IPS-18c (cell line): Measurements from ENCODE around the gene POLR2M.

Source experiments
- H3K4me3 ChIP-seq: 2 replicates; pipeline ENCODE4 v1.7.0; 2013; ENCODE audit warnings: low read depth, mild to moderate bottlenecking, low read length, moderate library complexity; ENCODE audit not compliant: insufficient read depth
- H3K9me3 ChIP-seq: one replicate; pipeline ENCODE4 v1.6.1; 2013; ENCODE audit warnings: mild to moderate bottlenecking, low read length, moderate library complexity; ENCODE audit not compliant: control insufficient read depth, insufficient read depth

The POLR2M gene

DNA sequence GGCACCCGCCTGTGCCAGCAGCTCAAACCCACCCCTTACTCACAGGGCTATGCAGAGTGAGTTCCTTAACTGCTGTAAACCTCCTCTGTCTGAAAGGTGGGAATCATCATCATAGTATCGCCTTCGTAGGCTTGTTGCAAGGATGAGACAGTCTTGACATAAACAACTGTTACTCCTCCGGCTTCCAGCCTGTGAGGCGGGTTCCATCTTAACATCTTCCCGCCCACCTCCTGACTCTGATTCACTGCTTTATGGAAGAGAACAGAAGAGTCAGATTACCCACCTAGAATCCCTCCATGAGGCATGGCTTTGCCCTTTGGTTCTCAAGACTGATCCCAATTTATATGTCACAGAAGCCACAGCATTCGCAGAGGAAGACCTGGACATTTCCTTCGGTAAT is 21.9 kb downstream of the POLR2M start:
- H3K4me3 ChIP-seq: no peak overlapping the region
- no peaks in the 10 kb centered on the region for H3K9me3 ChIP-seq

DNA sequence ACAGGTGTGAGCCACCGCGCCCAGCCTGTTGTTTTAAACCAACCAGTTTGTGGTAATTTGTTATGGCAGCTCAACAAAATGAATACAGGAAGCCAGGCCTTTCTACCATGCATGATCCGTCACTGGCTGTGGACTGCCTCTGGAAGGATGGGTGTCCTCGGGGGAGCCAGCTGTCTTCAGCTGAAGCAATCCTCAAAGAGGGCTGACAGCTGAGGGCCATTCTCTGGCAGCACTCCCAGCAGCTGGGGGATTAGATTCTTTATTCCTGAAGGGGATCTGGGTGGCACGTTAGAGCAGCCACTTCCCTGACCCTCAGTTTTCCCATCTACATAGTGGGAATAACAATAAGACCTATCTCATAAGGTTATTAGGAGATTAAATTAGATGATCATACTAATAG is 24.4 kb downstream of the POLR2M start:
- Histone ChIP-seq H3K9me3 (no peaks in the 10 kb centered on the region), H3K4me3 (no peak overlapping the region)

DNA sequence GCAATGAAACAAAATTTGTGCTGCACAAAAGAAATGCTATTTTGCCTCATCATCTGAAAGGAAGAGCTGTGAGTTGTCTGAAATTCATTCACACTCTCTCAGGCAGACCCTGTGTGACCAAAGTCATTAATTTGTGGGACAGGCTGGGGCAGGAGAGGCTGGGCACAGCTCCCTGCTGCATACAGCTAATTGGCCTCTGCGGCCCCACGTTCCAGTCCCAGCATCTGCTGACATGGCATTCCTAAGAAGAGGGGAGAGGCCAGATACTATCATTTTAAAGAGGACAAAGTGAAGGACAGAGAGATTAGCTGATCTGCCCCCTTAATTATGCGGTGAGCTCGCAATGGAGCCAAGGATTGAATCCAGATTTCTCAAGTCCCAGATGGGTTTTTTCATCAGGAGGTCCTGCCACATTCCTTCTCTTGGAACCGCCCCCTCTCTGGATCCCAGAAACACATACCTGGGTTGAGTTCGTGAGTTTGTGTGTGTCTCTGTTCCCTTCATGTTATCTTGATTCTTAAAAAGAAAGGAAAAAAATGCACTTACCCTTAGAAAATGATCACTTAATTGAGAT is 25.1 kb downstream of the POLR2M start:
- H3K4me3 ChIP-seq: no peak overlapping the region
- no peaks in the 10 kb centered on the region for H3K9me3 ChIP-seq

DNA sequence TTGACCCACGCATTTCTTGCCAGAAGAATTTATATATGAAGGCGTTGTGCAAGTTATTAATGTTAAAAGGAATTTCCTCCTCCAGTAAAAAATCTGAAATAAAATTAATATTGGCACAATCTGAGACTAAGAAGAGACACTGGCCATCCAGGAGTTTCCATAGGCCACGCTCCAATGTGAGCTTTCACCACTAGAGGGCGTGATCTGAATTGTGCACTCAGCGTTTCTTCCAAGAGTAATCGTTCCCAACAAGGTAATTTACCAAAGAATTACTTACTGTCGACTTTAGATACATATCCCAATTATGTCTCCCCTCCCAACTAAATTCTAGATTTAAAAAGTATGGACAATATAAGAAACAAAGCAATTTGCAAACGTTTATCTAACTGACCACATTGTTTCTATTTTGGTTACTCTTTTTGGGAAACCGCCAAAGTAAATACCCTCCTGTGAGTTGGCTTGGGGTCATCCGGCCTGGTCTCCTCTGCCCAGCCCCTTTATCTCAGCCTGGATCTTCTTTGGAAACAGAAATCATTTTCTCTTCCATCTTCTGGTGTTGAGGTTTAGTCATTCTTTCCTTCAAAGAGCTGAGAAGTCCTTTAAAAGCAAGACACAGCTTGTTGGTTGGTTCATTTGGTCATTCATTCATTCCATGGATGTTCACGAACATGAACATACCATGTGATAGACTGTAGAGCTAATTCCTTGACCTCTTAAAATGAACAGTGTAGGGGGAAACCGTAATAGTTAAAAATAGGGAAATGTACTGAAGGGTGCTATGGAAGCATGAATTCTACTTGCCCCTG is 26.2 kb downstream of the POLR2M start:
- H3K4me3 ChIP-seq: no peak overlapping the region
- H3K9me3 ChIP-seq: peaks cover 2% of the 10 kb centered on the region

DNA sequence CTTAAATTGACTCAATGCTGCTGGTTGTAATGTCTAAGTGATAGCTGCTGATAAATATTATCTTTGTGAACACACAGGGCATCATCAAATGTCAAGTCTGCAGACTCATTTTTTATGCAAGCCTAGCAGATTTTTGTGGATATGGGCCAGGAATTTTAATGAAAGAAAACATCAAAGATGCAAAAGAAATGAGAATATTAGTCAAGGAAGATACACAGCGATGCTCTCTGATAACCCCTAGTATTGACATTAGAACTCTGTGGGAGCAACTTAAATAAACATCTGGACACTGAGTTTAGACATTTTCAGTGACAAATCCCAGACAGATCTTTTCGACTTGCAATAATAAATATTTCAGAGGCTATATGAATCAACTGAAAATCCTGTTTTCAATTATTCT is 28.3 kb downstream of the POLR2M start:
- Histone ChIP-seq H3K9me3 (peaks cover 2% of the 10 kb centered on the region), H3K4me3 (no peak overlapping the region)

DNA sequence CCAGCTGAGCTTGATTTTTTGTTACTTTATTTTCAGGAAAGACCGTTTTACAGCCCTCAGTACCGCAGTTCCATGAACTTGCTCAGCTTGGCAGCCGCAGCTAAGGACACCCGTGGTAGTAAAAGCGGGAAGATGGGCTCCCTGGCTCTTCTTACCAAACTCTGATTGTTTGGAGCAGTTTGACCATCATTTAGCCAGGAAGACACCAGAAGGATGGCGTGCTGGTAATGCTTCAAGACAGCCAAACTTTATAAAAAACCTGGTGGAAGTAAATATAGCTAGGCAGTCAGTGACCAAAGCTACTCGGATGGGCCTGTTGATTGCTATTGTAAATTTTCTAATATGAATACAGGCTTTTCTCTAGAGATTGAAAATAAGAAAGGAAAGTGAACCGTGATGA is 28.9 kb downstream of the POLR2M start:
- H3K4me3 ChIP-seq: no peak overlapping the region
- H3K9me3 ChIP-seq: peaks cover 2% of the 10 kb centered on the region

DNA sequence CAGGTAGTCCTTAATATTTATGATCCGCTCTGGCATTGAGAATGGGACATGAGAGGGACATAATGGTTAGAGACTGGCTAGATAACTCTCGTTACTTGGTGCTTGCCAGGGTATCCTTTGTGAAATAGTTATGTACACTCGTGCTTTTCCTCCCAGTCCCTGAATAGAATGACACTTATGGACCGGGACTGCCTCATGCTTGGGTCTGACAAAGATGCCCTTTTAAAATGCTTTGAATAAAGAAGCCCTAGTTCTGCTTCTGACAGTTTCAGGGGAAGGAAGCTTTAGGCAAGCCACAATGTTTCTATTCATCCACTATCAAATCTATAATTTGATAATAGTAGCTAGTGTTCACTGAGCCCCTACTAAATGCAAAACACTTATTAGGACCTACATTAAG is 29.4 kb downstream of the POLR2M start:
- peaks cover 2% of the 10 kb centered on the region for H3K9me3 ChIP-seq
- no peak overlapping the region for H3K4me3 ChIP-seq

DNA sequence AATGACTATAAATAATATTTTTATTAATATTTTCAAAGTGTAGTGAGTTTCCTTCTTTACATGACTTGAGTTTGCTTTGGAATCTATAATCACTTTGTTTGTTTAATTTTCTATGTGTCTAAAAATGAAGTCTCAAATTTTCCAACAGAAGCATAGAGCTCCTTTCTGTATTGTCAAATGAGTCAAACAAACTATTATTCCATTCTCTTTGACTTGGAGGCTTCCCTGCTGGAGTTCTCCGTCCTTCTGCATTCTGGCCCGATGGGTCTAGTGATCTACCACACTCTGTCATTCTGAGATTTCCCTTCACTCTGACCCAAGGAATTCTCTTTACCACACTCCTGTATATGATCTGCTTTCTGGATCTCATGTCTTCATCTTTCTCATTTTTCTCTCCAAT is 30.1 kb downstream of the POLR2M start:
- Histone ChIP-seq H3K9me3 (peaks cover 2% of the 10 kb centered on the region), H3K4me3 (no peak overlapping the region)

DNA sequence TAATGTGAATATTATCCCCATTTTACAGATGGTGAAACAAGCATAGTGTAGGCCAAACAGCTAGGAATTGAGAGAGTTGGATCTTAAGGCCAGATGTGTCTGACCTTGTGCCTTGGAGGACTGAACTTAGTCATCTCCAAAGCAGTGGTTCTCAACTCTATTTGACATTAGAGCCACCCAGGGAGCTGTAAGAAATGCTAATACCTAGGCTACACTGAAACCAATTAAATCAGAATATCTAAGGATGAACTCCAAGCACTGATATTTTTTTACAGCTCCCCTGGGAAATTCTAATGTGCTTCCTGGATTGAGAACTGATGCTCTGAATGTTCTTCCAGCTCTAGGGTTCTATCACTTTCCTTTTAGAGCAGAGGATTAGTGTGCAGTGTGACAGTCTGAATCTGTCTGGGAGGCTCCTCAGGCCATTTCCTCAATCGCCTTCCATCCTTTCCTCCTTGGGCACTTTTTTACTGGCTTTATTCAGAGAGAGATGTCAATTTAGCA is 32.3 kb downstream of the POLR2M start:
- peaks cover 2% of the 10 kb centered on the region for H3K9me3 ChIP-seq

DNA sequence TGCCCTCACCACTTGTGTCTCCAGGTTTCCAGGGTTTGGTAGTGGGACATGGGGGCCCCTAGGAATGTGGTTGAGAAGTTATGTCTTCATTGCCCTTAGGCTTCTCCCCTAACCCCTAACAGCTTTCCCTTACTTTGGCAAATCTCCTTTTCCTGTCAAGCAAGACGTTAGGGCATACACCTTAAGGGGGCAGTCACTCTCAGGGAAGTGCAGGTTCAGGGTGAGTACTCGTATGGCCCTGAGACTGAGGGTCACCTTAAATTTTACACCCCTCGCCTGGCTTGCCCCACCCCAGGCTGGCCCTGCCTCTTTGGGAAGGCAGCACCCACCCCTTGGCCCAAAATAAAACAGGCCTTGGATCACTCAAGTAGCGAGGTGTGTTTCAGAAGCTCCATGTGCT is 33.5 kb downstream of the POLR2M start:
- H3K9me3 ChIP-seq: peaks cover 2% of the 10 kb centered on the region
- no peak overlapping the region for H3K4me3 ChIP-seq

More for the DNA sequence above, 32.3 kb downstream of the POLR2M start:
- no peak overlapping the region for H3K4me3 ChIP-seq

DNA sequence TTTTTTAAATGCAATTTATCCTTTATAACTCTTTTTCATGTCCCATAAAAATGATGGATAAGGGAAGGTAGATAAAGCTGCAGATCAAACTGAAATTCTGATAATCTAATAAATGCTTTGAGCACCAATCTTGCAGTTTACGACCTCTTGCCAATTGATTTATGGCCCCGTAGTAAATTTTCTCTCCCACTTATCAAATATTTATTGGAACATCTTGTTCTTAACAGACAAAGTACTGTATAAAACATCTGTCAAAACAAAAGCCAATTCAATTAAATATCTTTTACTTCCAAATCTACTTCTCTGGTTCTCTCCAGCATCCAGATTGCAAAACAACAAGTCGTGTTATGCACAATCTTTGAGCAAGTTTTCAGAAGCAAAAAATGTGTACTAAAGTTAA is 34.6 kb downstream of the POLR2M start:
- Histone ChIP-seq H3K4me3 (no peak overlapping the region), H3K9me3 (peaks cover 2% of the 10 kb centered on the region)

DNA sequence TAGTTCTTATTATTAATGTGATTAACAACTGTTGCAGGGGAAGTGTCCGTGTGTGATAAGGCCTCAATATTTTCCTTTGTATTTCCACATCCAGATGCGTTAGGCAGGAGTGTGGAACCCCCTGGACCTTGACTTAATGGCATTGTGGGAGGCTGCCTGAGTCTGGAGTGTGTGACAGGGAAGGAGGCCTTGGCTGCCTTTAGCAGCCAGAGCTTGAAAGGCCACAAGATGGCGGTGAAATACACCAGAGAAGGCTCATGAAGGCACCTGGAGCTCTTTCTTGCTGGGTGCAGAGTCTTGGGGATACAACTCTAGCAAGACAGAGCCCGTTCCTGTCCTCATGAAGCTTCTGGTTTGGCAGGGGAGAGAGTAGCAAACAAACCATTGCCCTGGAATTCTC is 36.9 kb downstream of the POLR2M start:
- Histone ChIP-seq H3K9me3 (no peaks in the 10 kb centered on the region), H3K4me3 (no peak overlapping the region)

DNA sequence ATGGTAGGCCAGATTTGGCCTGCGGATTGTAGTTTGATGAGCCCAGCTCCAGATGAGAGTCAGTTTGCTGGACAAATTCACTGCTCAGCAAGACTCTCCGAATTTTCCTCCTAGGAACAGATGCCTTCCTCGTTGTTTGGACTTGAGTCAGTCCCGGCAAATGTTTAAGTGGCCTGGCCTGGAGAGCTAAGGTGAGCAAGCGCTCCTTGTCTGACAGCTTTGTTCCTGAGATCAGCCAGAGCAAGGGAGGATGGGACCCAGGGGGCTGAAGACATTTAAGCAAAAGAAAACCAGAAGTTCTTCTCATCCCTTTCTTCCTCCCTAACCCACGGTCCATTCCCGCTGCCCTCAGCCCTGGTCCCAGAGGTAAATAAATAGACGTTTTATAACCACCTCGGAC is 40.3 kb downstream of the POLR2M start:
- H3K9me3 ChIP-seq: no peaks in the 10 kb centered on the region
- H3K4me3 ChIP-seq: no peak overlapping the region

DNA sequence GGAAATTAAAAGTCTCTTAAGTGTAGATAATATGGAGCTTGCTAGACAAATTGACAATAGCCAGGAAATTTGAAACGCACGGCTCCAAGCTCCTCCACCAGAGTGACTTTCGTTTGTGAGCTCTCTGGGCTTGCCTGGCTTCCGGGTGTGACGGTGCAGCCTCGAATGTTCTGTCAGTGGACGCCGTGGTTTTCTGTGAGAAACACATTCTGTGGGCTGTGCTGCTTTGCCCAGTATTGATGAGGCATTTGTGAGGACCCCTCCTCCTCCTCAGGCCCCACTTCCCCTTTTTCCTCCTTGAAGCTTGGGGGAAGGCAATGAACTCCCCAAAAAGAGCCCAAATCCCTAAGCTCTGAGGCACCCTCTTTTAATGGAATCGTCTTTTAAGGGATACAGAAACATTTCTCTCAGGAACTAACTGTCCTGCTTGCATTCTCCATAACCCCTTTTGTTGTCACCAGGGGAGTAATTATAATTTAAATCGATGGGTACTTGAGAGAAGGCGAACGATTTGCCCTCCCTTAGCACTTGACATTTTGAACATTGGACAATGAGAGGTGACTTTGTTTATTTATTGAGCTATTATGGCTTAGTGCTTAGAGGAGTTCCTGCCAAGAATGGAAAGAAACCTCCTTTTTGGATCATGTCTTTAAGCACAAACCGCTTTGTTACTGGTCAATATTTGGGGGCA is 40.8 kb downstream of the POLR2M start:
- Histone ChIP-seq H3K9me3 (no peaks in the 10 kb centered on the region), H3K4me3 (no peak overlapping the region)

DNA sequence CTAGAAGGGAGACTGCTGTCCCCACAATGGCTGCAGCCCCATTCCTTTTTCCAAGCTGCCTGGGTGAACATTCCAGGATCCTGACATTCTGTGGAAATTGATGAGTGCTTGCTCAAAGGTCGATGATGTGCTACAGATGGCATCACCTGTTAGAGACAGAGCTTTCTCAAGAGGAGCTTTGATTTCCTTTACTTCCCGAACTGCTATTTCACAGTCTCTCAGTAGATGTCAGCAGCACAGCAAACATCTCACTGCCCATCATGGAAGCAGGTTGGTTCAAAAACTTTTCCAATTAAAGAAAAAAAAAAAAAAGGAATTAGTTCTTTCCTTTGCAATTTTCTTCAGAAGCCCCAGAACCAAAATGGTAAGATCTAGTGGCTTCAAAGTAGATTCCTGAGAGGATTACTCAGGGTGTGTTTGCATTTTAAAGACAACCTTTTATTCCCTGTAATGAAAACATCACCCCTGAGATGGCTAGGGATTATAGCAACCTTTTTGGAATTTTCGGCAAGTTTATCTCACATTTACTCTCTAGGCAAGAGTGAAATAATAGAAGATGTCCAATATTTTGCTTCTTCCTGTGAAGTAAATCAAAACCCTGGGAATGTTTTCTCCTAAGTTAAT is 44.8 kb downstream of the POLR2M start:
- Histone ChIP-seq H3K4me3 (no peak overlapping the region), H3K9me3 (no peaks in the 10 kb centered on the region)

DNA sequence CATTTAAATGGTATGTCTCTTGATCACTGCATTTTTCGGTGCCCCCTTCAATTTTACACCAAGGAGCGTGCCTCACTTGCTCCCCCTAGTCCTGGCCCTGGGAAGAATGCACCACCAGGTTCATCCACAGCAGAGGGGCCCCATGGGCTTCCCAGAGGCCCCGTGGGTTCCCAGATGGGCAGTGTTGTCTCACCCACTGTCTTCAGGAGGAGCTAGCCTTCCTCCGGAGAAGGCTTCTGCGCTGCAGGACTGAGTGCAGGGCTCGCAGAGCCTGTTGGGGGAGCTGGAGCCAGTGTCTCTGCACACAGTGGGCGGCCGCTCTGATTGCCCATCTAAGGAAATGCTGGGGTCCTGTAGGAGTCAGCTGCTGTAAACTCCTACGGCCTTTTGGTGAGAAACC is 45.9 kb downstream of the POLR2M start:
- Histone ChIP-seq H3K9me3 (no peaks in the 10 kb centered on the region), H3K4me3 (no peak overlapping the region)

DNA sequence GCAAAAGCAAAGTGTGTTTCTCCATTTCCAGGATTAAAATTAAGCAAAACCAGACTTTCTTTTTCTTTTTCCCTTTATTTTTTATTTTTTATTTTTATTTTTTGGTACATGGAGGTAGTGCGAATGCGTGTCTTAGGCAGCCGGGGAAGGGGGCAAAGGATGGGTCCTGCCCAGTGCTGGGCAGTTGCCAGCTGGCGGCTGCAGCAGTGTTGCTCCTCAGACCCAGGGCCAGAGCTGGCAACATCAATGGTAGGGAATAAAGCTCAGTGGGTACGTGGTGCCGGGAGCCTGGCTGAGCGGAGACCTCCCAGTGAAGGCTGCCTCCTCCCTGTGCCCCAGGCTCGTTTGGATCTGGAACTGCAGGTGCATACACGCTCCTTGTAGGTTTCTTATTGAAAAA is 46.3 kb downstream of the POLR2M start:
- no peak overlapping the region for H3K4me3 ChIP-seq
- H3K9me3 ChIP-seq: no peaks in the 10 kb centered on the region

DNA sequence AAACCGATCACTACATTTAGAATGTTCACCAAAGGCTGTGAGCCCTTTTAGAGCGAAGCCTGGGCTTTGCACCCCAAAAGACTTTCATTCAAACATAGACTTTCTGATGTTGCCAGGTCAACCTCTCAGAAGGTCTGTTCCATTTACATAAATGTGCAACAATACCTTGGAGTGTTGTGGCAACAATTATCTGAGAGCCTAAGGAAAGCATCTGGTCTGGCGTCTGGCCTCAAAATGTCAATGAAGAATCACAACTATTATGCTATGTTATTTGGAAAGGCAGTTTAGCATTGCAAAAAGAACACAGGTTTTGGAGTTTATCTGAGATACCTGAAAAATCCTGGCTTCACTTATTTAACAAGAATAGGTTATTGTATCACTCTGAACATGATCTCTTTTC is 50.0 kb downstream of the POLR2M start:
- no peak overlapping the region for H3K4me3 ChIP-seq
- no peaks in the 10 kb centered on the region for H3K9me3 ChIP-seq
